SU-DHL-6 (cell line): ENCODE data around the gene ZFYVE21.

Experiments used
- H2AFZ ChIP-seq: fragments of 200-600 bp; sonication (generic); 2 replicates; pipeline ENCODE4 v1.6.1; 2014; ENCODE audit warnings: low read depth, mild to moderate bottlenecking, moderate library complexity, mixed read lengths, antibody characterized with exemption, low read length; ENCODE audit not compliant: severe bottlenecking
- H3F3A ChIP-seq: fragments of 200-600 bp; shearing (Covaris generic); 2 replicates; pipeline ENCODE4 v1.6.0; 2016; ENCODE audit warnings: antibody characterized with exemption, mild to moderate bottlenecking; ENCODE audit not compliant: insufficient read depth
- H3K27ac ChIP-seq: fragments of 200-600 bp; sonication (generic); 2 replicates; pipeline ENCODE4 v1.5.1; 2016; ENCODE audit warnings: low read depth, mild to moderate bottlenecking, low read length, moderate library complexity, mixed read lengths
- H3K27me3 ChIP-seq: fragments of 200-600 bp; sonication (generic), shearing (Covaris generic); 2 replicates; pipeline ENCODE4 v1.6.0; 2014; ENCODE audit warnings: mild to moderate bottlenecking, low read length
- H3K36me3 ChIP-seq: fragments of 200-600 bp; sonication (generic); 2 replicates; pipeline ENCODE4 v1.6.1; 2014; ENCODE audit warnings: mild to moderate bottlenecking, low read length, mixed read lengths
- H3K4me2 ChIP-seq: fragments of 300-600, 200-600 bp; shearing (Covaris generic), sonication (generic); 2 replicates; pipeline ENCODE4 v1.6.0; 2014; ENCODE audit warnings: low read length, low read depth, mild to moderate bottlenecking; ENCODE audit not compliant: poor library complexity, severe bottlenecking
- H3K4me3 ChIP-seq: fragments of 200-600 bp; sonication (generic); 2 replicates; pipeline ENCODE4 v1.5.1; 2014; ENCODE audit warnings: antibody characterized with exemption, low read length, mild to moderate bottlenecking, mixed read lengths; ENCODE audit not compliant: insufficient read depth, poor library complexity, severe bottlenecking
- H3K79me2 ChIP-seq: fragments of 200-600 bp; sonication (generic); 2 replicates; pipeline ENCODE4 v1.6.1; 2014; ENCODE audit warnings: mild to moderate bottlenecking, low read length, moderate library complexity; ENCODE audit not compliant: insufficient read depth
- H3K9ac ChIP-seq: fragments of 200-600 bp; sonication (generic); 2 replicates; pipeline ENCODE4 v1.7.0; 2014; ENCODE audit warnings: mild to moderate bottlenecking, low read length
- H3K9me2 ChIP-seq: fragments of 200-600 bp; sonication (generic); replicated peaks from 2 replicates; pipeline ENCODE4 v1.6.1; 2014; ENCODE audit warnings: low read length; ENCODE audit not compliant: insufficient read depth
- H3K9me3 ChIP-seq: fragments of 200-600 bp; sonication (generic); 2 replicates; pipeline ENCODE4 v1.6.1; 2014; ENCODE audit warnings: low read length, mixed read lengths; ENCODE audit not compliant: insufficient read depth
- H4K20me1 ChIP-seq: fragments of 200-600 bp; sonication (generic); 2 replicates; pipeline ENCODE4 v1.6.1; 2014; ENCODE audit warnings: low read depth, mild to moderate bottlenecking, antibody characterized with exemption, low read length, moderate library complexity, mixed read lengths
- CTCF ChIP-seq: fragments of 200-600 bp; sonication (generic); IDR thresholded peaks from one replicate; pipeline ENCODE4 v1.5.1; 2017; ENCODE audit warnings: antibody characterized with exemption, mild to moderate bottlenecking, low read length, moderate library complexity; ENCODE audit not compliant: insufficient read depth, poor library complexity, severe bottlenecking
- EZH2phosphoT487 ChIP-seq: fragments of 200-600 bp; sonication (generic), shearing (Covaris generic); conservative IDR thresholded peaks from 2 replicates; pipeline ENCODE4 v1.6.1; 2018; ENCODE audit warnings: mild to moderate bottlenecking, antibody characterized with exemption, low read length, moderate library complexity, mixed read lengths

Gene ZFYVE21

GRCh38 chr14:103683139-103683538, 32.5 kb upstream of the ZFYVE21 start:
- TF ChIP-seq CTCF (no peak), EZH2phosphoT487 (no peak)
- H4K20me1 ChIP-seq = no peaks in the 10 kb centered on the region
- no peak overlapping the region for H3K4me2 ChIP-seq
- no peaks in the 10 kb centered on the region for H3K9me3 ChIP-seq
- no peaks in the 10 kb centered on the region for H3K27me3 ChIP-seq
- no peak overlapping the region for H3K4me3 ChIP-seq
- no peak overlapping the region for H3K9ac ChIP-seq
- H3K36me3 ChIP-seq = peaks cover 13% of the 10 kb centered on the region; the same call in 1 of the 2 replicates
- H3K27ac ChIP-seq = no peak overlapping the region
- H2AFZ ChIP-seq = no peak overlapping the region
- no peaks in the 10 kb centered on the region for H3K9me2 ChIP-seq
- peaks cover 18% of the 10 kb centered on the region; the same call in 1 of the 2 replicates for H3F3A ChIP-seq
- no peaks in the 10 kb centered on the region for H3K79me2 ChIP-seq

DNA sequence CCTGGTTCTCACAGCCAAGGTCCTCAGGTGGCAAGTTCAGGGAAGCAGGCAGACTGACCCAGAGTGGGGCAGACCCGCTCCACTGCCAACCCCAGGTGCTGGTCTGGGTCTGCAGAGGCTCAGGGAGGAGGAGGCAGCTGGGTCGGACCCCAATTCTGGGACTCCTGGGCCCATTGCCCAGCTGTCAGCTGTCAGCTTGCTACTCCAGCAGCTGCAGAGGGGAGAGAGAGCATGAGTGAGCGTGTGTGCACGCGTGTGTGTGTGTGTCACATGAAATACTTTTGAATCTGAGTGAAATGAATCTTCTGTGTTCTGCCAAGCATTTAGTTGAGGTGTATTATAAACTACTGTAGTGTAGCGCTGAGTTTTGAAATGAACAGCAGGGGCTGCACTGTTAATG, 31.1 kb upstream of the ZFYVE21 start:
- H3K36me3 ChIP-seq = peaks cover 13% of the 10 kb centered on the region; the same call in 1 of the 2 replicates
- no peaks in the 10 kb centered on the region for H3K79me2 ChIP-seq
- TF ChIP-seq EZH2phosphoT487 (no peak), CTCF (no peak)
- H3K4me2 ChIP-seq = no peak overlapping the region
- H3K27ac ChIP-seq = no peak overlapping the region
- no peaks in the 10 kb centered on the region for H3K27me3 ChIP-seq
- no peak overlapping the region for H3K9ac ChIP-seq
- H3K9me3 ChIP-seq = no peaks in the 10 kb centered on the region
- H3K9me2 ChIP-seq = no peaks in the 10 kb centered on the region
- H3F3A ChIP-seq = peaks cover 15% of the 10 kb centered on the region; the same call in 1 of the 2 replicates
- H3K4me3 ChIP-seq = no peak overlapping the region
- H2AFZ ChIP-seq = no peak overlapping the region
- no peaks in the 10 kb centered on the region for H4K20me1 ChIP-seq

DNA sequence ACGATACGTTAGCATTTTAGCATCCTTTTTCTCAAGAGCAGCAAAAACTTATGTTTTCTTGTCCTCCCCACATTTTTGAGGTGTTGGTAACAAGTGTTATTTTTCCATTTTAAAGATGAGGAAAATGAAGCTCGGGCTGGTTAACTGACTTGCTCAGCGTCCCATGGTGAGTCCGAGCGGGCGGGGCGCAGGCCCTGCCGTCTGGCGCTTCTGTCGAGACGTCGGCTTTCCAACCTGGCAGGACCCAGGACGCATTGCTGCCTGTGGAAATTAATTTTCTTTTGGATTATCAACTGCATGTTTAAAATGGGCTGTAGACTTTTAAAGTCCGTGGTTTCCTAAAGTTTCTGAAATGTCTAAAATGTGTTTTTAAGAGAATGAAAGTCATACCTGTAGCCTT, 30.7 kb upstream of the ZFYVE21 start:
- H2AFZ ChIP-seq = no peak overlapping the region
- H3K27ac ChIP-seq = no peak overlapping the region
- H4K20me1 ChIP-seq = no peaks in the 10 kb centered on the region
- no peak overlapping the region for H3K4me3 ChIP-seq
- H3K9me2 ChIP-seq = no peaks in the 10 kb centered on the region
- H3K9ac ChIP-seq = no peak overlapping the region
- no peaks in the 10 kb centered on the region for H3K9me3 ChIP-seq
- no peak overlapping the region for H3K4me2 ChIP-seq
- H3F3A ChIP-seq = peaks cover 15% of the 10 kb centered on the region; the same call in 1 of the 2 replicates
- no peaks in the 10 kb centered on the region for H3K27me3 ChIP-seq
- no peak for TF ChIP-seq CTCF
- H3K36me3 ChIP-seq = peaks cover 13% of the 10 kb centered on the region; the same call in 1 of the 2 replicates
- no peaks in the 10 kb centered on the region for H3K79me2 ChIP-seq
